ENCODE data around the gene CATSPER1.

Gene CATSPER1

DNA sequence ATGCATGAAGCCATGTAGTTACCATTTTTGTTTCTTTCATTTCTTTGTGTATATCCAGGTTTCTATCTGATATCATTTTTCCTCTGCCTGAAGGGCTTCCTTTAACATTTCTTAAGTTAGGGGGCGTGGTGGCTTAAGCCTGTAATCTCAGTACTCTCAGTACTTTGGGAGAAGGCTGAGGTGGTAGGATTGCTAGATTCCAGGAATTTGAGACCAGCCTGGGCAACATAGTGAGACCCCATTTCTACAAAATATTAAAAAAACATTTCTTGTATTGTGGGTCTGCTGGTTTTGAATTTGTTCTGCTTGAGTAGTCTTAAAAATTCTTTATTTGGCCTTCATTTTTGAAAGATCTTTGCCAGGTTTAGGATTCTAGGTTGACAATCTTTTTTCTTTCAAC is 38.3 kb upstream of the CATSPER1 start:
- TF ChIP-seq, protein P1, sequence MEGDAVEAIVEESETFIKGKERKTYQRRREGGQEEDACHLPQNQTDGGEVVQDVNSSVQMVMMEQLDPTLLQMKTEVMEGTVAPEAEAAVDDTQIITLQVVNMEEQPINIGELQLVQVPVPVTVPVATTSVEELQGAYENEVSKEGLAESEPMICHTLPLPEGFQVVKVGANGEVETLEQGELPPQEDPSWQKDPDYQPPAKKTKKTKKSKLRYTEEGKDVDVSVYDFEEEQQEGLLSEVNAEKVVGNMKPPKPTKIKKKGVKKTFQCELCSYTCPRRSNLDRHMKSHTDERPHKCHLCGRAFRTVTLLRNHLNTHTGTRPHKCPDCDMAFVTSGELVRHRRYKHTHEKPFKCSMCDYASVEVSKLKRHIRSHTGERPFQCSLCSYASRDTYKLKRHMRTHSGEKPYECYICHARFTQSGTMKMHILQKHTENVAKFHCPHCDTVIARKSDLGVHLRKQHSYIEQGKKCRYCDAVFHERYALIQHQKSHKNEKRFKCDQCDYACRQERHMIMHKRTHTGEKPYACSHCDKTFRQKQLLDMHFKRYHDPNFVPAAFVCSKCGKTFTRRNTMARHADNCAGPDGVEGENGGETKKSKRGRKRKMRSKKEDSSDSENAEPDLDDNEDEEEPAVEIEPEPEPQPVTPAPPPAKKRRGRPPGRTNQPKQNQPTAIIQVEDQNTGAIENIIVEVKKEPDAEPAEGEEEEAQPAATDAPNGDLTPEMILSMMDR (conservative IDR thresholded peaks at IDR 0.05; ENCODE audit: low read depth, low read length), result no peak
- no peak overlapping the region for H3K4me3 ChIP-seq (ENCODE audit: low read depth, low read length)
- no peak for DNase-seq (ENCODE audit: low read depth)

DNA sequence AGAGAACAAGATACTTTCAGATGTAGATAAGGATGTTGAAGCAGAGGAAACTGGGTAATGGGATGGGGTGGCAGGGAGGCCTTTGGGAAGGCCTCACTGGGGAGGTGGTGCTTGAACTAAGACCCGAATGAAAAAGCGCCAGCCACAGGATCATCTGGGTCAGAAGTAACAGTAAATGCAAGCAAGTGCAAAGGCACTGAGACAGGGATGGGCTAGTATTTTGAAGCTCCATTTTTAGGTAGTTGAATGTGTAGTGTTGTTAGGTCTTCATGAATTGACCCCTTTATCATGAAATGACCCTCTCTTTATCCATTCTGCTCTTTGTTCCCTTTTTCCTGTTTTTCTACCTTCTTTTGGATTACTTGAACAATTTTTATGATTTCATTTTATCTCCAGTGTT is 37.6 kb upstream of the CATSPER1 start:
- TF ChIP-seq, protein P1 (conservative IDR thresholded peaks at IDR 0.05; ENCODE audit: low read depth, low read length), result no peak
- DNase-seq (ENCODE audit: low read depth), result no peak
- H3K4me3 ChIP-seq (ENCODE audit: low read depth, low read length), result no peak overlapping the region

DNA sequence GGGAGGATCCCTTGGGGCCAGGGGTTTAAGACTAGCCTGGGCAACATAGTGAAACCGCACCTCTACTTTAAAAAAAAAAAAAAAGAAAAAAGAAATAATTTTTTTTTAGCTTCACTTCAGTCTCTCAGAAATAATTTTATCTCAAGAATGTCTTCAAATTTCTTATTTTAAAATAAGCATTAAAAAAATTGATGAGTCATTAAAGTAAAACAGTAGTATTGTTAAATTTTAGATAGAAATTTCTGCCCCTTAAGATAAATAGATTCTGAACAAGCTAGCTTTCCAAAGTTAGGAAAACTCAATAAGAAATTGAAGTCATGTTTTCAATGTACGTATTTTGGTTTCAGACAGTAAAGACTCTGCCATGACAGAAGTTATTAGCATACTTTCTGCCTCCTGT is 36.1 kb upstream of the CATSPER1 start:
- no peak for DNase-seq (ENCODE audit: low read depth)
- TF ChIP-seq, protein P1 (conservative IDR thresholded peaks at IDR 0.05; ENCODE audit: low read depth, low read length), result no peak
- no peak overlapping the region for H3K4me3 ChIP-seq (ENCODE audit: low read depth, low read length)

DNA sequence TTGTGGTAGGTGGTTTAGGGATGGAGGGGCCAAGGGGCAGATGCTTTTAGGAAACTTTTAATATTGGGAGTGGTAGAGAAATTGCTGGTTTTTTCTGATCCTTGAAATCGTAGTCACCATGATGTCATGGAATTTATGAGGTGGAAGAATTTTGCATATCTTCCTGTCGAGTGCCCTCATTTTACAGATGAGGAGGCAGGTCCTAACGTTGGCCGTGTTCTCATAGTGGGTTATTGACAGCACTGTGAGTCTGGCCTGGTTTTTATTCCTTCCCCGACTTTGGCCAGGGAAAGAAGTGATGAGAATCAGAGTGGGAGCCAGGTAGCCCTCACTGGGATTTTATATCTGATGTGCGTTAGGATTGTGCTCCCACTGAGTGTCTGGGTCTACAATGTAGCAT is 35.0 kb upstream of the CATSPER1 start:
- H3K4me3 ChIP-seq (ENCODE audit: low read depth, low read length), result no peak overlapping the region
- TF ChIP-seq, protein P1 (conservative IDR thresholded peaks at IDR 0.05; ENCODE audit: low read depth, low read length), result no peak
- DNase-seq (ENCODE audit: low read depth), result no peak

DNA sequence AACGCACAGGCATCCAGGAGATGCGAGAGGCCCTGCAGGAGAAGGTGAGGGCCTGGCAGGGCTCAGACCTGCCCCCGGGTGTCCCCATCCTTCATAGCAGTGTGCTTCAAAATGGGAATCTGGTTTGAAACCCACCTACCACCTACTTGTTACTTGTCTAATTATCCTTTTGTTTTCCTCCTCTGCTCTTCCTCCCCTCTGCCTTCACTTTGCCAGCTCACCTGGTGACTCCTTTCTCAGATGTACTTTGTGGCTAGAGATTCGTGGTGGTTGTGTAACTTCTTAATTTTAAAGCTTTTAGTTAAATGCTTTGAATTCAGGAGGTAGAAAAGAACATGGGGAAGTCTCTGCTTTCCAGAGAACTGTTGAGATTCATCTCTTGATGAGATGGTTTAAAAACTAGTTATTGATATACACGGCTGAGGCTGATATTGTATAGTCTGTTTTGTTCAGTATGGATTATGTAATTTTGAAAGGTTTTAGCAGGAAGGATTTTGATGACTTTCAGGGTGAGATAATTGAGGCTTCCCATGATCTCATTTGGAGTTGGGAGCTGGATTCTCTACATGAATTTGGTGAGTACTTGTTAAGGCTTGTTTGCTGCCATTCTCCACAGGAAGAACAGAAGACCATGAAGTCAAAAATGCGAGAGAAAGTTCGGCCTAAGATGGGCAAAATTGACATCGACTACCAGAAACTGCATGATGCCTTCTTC is 33.8 kb upstream of the CATSPER1 start:
- no peak for DNase-seq (ENCODE audit: low read depth)
- TF ChIP-seq, protein P1 (conservative IDR thresholded peaks at IDR 0.05; ENCODE audit: low read depth, low read length), result no peak
- no peak overlapping the region for H3K4me3 ChIP-seq (ENCODE audit: low read depth, low read length)

DNA sequence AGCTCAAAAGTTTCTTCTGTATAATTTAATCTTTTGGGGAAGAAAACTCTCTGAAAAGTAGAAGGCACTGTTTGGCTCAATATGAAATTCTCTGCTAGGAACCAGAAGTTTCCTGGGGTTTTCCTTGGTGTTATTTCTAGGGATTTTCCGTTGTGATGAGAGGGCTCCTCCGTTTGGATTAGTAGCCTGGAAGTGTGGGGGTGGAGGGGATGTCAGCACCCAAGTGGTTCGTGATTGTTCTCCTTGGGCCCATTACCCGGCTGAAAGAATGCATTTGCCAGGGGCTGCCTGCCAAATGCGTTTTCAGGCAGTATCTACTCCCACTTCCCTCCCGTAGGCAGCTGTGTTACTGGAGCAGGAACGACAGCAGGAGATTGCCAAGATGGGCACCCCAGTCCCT is 30.2 kb upstream of the CATSPER1 start:
- no peak overlapping the region for H3K4me3 ChIP-seq (ENCODE audit: low read depth, low read length)
- TF ChIP-seq, protein P1 (conservative IDR thresholded peaks at IDR 0.05; ENCODE audit: low read depth, low read length), result no peak
- DNase-seq (ENCODE audit: low read depth), result no peak

DNA sequence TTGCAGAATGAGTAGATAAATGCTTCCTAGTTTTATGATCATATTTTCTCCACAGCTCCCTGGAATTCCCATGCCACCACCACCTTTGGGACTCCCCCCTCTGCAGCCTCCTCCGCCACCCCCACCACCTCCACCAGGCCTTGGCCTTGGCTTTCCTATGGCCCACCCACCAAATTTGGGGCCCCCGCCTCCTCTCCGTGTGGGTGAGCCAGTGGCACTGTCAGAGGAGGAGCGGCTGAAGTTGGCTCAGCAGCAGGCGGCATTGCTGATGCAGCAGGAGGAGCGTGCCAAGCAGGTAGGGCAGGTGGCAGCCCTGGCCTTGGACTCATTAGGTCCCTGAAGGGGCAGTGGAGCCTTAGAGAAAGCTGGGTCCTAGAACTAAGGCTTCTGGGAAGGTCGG is 28.7 kb upstream of the CATSPER1 start:
- no peak for DNase-seq (ENCODE audit: low read depth)
- H3K4me3 ChIP-seq (ENCODE audit: low read depth, low read length), result no peak overlapping the region
- TF ChIP-seq, protein P1 (conservative IDR thresholded peaks at IDR 0.05; ENCODE audit: low read depth, low read length), result no peak

Data from choroid plexus epithelial cell (primary cell).